ENCODE measurements around the gene CTDP1.

Gene CTDP1

GRCh38 chr18:79770826-79771225 lies 91.2 kb downstream of the CTDP1 start:
- no peak for DNase-seq

GRCh38 chr18:79771446-79772107 lies 92.0 kb downstream of the CTDP1 start:
- DNase-seq: no peak

- DNase-seq: no peak
These were observed 92.7 kb downstream of the CTDP1 start for GRCh38 chr18:79772108-79772864.

DNA sequence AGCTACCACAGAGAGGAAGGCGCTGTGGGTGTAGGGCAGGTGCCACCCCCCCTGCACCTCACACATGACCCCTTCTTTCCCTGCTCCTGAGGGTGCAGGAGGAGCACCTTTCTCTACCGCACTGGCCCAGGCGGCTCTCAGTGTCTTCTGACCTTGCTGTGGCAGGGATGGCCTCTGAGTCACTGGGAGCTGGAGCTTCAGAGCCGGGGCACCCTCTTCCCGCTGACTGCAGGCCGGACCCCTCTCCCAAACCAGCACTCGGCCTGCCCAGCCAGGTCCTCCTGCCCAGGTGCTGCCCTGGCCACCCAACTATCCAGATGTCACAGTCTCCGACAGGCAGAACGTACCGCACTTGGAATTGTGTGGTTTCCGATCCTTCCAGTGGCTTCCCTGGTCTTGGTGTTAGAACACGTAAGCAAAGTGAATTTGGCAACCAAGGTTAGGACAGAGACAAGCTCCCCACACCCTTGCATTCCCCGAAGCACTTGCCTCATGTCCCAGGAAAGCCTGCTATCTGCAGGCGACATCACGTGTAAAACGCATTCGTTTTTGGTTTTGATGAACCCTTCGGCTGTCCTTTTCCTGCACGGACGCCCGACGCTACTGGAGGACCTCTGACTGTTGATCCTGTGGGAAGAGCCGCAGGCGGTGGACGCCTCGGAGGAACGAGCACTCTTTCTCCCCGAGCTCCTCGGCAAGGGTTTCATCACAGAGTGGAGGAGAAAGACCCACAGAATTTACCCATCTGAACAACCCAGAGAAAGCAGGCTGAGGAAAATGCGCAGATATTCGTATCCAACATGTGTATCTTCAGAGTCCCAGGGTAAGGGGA lies 93.5 kb downstream of the CTDP1 start:
- no peak for DNase-seq

GRCh38 chr18:79774111-79774510 lies 94.5 kb downstream of the CTDP1 start:
- DNase-seq: no peak

DNA sequence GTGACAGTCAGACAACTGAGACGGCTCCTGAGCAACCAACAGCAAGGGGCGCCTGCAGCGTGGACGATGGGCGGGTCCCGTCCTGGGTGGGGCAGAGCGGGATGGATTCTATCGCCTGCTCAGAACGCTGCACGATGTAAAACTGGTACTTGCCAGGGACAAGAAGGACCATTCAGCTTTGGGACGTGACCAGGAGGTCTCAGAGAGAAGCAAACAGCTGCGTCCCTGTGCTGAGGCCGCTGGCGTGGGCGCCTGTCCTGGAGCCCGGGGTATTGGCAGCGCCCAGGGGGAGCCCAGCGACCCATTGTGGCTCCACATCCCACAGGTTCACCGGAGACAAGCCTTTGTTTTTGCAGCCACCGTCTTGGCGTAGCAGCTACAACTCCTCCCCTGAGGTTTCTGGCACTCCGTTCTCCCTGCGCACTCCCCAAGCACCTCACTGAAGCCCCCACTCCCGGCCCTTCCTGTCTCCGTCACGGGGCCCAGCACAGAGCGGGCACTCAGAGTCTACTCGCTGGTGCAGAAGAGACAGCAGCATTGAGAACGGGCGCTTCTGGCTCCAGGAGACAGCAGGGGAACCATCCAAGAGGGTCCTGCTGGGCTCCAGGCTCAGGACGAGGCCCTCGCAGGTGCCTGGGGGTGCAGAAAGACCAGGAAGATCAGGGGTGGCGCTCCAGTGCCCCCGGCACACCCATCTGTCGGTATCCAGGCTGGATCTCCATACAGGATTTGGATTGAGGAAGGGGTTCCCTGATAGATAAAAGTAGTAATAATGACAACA lies 96.0 kb downstream of the CTDP1 start:
- no peak for DNase-seq

- DNase-seq: no peak
These were observed 97.1 kb downstream of the CTDP1 start for GRCh38 chr18:79776674-79777073.

GRCh38 chr18:79778291-79778791 lies 98.7 kb downstream of the CTDP1 start:
- no peak for DNase-seq

DNA sequence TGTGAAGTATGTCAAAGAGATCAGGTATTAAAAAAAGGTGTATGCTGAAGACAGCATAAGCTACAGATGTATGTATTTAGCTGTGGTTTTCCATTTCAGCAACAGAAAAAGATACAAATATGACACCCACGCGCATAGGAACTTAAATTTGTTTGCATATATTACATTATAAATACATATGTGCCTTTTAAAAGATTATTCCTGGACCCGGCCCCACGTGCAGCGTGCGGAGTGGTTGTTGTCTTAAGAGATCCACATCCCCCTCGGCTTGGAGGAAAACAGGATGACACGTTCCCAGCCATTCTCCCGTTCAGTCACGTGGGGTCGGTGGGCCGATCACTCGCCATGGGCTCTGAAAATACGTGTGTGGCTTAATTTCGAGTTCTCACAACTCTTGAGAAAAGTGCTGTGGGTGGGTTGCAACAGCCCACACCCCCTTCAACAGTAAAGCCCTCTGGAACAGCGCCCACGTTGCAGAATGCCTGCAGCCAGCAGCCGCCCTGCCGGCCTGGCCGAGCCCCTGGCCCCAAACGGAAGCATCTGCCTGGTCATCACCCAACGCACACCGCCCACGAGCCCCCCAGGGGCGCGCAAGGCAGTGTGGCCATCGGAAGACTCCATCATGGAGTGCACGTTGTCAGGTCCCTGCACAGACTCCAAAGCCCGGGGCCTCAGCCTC lies 99.6 kb downstream of the CTDP1 start:
- no peak for DNase-seq

GRCh38 chr18:79779700-79780190 lies 100.1 kb downstream of the CTDP1 start:
- DNase-seq: no peak

- DNase-seq: no peak
These were observed 100.9 kb downstream of the CTDP1 start for GRCh38 chr18:79780547-79780946.

DNA sequence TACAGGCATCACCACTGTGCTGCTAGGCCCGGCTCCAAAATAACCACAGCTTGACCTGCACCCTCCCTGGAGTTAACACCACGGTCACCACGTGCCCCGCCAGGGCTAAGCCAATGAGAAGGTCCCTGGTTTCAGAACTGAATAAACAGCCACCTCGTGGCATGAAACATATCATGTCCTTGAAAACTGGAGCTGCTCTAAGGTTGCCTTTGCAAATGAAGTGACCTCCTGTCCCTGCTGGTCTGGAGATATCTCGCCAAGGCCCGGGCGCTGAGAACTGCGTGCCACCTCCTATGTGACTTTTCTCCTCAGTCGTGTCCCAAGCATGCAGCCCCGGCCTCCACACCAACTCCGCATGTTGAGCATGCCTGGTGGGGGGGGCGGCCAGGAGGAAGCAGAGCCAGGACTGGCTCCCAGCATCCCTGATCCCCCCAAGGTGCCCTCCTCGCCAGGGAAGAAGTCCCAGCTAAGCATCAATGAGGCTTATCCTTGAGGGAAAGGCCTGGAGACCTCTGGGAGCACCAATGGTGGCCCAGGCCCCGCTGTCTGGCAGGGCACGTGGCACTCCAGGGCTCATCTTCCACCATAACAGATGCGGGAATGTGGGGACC lies 101.8 kb downstream of the CTDP1 start:
- no peak for DNase-seq

DNA sequence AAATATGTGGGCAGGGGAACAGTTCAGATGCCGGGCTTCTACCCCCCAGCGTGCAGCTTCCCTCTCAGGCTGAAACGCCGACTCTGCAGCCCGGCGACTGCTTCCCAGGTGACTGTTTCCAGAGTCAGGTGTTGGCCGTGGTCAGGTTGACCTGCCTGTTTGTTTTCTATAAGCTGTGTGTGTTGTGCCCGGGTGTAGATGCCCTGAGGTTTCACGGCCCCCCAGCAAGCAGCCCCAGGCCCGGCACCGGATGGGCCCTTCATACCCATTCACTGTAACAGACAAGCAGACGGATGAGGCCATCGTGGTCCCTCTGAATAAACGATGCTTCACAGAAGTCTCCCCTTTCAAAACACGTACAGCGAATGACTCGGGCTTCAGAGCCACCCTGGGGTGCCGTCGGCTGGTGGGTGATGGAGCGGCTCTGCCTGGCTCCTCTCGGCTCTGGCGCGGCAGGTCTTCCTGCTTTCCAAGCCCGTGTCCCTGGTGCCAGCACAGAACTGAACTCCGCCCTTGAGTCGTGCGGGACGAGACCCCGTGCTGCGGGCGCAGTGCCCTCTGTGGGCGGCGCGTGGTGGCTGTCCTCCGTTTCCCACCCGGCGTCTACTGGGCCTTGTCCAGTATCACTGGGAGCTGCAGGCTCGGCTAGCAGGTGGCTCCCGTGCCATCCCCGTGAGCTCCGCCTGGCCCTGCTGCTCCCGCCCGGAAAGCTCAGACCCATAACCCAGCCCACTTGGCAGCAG lies 103.1 kb downstream of the CTDP1 start:
- no peak for DNase-seq

DNA sequence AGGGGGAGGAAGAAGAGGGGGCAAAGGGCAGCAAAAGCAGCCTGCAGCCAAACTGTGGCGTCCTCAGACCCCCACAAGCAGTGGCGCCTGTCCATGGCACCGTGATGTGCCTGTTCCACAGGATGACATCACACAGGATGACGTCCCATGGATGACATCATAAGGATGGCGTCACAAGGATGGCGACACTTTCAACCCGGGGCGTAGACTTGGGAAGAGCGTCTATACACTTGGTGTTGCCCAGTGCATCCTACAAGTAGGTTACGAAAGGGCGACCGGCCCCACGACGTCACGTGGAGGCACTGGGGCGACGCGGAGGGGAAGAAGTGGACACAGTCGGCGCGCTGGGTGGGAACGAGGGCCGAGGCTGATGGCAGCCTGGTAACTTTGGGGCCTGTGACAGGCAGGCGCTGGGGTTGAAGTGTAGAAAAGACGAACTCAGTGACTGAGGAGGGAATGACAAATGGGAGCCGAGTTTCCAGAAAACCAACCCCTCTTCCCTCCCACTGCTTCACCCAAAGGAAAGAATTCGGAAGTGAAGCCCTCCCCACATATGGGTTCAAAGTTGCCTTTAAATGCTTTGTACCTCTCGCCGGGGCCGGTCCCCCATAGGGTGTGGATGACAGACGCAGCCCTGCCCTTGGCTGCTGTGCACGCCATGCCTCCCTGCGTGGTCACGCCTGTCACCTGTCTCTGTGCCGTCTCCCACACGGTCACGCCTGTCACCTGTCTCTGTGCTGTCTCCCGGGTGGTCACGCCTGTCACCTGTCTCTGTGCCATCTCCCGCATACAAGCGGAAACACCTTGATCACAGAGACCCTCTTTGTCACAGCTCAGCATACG lies 104.7 kb downstream of the CTDP1 start:
- no peak for DNase-seq

GRCh38 chr18:79784965-79785770 lies 105.6 kb downstream of the CTDP1 start:
- no peak for DNase-seq

GRCh38 chr18:79785831-79786230 lies 106.2 kb downstream of the CTDP1 start:
- DNase-seq: no peak

GRCh38 chr18:79786304-79786703 lies 106.7 kb downstream of the CTDP1 start:
- DNase-seq: no peak

DNA sequence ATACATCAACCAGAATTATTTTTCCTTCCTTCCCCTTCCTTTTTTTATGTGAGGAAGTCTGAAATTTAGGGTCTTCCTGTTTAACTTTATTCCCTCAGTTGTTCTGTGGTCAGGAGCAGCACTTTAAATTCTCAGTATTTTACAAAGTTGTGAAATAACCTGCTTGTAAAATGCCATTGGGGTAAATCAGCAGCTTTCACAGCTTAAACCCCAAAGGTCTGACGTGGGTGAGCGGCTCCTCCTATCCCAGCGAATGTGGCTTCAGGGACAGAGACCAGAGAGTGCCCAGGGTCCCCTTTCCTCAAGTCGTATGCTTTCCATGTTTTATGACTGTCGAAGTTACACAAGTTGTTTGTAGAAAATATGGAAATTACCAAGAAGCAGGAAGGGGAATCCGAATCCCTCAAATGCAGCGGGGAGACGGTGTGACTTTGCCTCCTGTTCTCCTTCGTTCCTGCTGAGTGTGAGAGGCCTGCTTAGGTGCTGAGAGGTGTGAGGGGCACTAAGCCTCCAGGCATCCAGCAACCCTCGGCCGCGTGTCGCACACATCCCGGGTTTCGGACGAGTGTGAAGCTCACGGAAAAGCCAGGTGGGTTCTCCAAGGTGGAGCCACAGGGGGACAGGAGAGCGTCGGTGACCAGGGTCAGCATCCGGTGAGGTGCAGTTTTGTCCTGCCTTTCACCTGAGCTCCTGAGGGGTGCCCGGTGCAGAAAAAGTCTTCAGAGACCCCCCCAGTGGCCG lies 107.4 kb downstream of the CTDP1 start:
- DNase-seq: no peak
